ENCODE data around the gene S1PR1.
"Not testable (repeated sequence)": the region's sequence is repeated elsewhere in the genome, so short reads cannot be mapped to it uniquely, and the experiment has no call there.

Gene S1PR1

GRCh38 chr1:101236516-101237228 lies at the start of gene S1PR1:
TSS of gene S1PR1 (plus strand) at chr1:101237019. CDS start at chr1:101238985, 1,966 bp downstream.
- peak; percentile 48 to 62 (median 51) for DNase-seq (ENCODE audit: low read depth in 3 of 3, low spot score in 1 of 3)

GRCh38 chr1:101187297-101187696 lies 49.5 kb upstream of the S1PR1 start:
- DNase-seq (ENCODE audit: low read depth in 3 of 3, low spot score in 1 of 3): no peak

- DNase-seq (ENCODE audit: low read depth in 3 of 3, low spot score in 1 of 3): no peak
Observed at GRCh38 chr1:101188331-101188730, 48.5 kb upstream of the S1PR1 start.

DNA sequence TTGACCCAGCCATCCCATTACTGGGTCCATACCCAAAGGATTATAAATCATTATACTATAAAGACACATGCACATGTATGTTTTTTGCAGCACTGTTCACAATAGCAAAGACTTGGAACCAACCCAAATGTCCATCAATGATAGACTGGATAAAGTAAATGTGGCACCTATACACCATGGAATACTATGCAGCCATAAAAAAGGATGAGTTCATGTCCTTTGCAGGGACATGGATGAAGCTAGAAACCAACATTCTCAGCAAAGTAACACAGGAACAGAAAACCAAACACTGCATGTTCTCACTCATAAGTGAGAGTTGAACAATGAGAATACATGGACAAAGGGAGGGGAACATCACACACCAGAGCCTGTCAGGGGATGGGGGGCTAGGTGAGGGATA lies 47.9 kb upstream of the S1PR1 start:
- DNase-seq (ENCODE audit: low read depth in 3 of 3, low spot score in 1 of 3): not testable (repeated sequence)

GRCh38 chr1:101190441-101190840 lies 46.4 kb upstream of the S1PR1 start:
- DNase-seq (ENCODE audit: low read depth in 3 of 3, low spot score in 1 of 3): no peak

DNA sequence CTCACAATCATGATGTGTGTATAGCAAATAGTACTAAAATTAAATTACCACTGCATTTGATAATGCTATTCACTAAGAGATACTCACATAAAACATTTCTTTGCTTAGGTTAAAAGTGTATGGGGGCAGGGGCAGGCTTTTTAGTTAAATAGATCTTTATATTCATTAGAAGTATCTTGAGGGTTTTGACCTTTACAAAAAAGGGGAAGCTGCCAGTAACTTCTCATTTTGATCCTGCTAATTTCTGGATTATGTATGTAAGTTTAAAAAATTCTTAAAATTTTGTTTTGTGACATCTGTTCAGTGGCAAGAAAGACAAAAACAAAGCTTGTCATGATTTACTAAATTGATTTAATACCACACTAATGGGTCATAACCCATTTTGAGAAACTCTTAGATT lies 45.8 kb upstream of the S1PR1 start:
- no peak for DNase-seq (ENCODE audit: low read depth in 3 of 3, low spot score in 1 of 3)

GRCh38 chr1:101193733-101194169 lies 43.1 kb upstream of the S1PR1 start:
- DNase-seq (ENCODE audit: low read depth in 3 of 3, low spot score in 1 of 3): no peak

GRCh38 chr1:101194746-101195145 lies 42.1 kb upstream of the S1PR1 start:
- DNase-seq (ENCODE audit: low read depth in 3 of 3, low spot score in 1 of 3): no peak

DNA sequence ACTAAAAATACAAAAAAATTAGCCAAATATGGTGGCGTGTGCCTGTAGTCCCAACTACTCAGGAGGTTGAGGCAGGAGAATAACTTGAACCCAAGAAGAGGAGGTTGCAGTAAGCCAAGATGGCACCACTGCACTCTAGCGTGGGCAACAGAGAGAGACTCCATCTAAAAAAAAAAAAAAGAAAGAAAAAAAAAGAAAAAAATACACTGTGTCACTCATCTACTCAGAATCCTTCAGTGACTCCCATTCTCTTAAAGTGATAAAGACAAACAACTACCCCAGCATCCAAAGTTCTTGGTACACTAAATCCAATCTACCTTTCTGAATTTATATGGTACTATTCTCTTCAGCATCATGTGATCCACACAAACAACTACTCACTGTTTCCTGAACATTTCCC lies 40.2 kb upstream of the S1PR1 start:
- DNase-seq (ENCODE audit: low read depth in 3 of 3, low spot score in 1 of 3): no peak

DNA sequence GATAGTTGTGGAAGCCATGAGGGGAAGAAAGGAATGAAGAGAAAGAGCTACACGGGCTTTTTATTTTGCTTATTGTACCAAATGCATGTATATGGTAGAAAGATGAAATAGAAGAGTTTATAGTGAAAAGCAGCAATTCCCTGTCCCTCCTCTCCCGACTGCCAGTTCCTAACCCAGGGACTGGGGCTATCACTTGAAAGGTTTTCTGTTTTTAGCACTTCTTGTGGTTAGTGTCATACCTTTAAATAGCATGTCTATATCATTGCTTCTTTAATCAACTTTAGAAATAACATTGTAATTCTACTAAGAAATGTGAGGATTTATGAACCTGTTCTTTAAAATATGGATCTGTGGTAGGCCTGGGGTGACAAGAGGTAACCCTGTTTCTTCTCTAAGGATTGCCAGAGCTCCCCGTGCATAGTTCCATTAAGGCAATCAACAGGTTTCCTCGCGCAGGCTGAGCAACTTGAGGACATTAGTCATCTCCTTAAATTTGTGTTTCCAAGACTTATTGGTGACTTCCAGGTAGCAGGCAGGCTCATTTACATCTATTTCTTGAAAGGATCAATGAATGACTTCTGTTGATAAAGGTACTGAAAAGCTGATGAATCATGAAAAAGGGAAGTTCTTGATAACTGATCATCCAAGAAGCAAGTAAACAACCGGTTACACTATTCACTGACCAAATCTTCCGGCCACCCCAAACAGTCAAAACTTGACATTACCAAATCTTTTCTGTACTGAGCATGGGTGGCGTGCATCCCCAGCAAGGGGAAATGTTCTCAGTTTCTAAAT lies 37.8 kb upstream of the S1PR1 start:
- no peak for DNase-seq (ENCODE audit: low read depth in 3 of 3, low spot score in 1 of 3)

- DNase-seq (ENCODE audit: low read depth in 3 of 3, low spot score in 1 of 3): no peak
Observed at GRCh38 chr1:101199637-101199982, 37.2 kb upstream of the S1PR1 start.

DNA sequence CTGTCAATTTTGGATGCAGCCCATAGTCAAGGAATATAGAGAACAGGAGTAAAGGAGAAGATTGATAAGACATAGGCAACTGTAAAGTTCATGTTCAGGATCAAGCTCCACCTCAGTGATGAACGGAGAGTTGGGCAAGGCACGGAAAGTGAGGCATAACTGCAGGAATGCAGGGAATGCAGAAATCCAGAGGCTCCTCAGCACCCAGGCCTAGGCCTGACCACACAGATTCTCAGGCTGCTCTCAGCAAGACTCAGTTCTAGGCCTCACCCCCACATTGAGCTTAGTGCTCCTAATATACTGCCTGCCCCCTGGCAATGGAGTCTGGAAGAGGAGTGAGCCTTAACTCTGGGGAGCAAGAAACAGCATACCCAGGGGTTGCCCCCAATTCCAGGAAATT lies 36.3 kb upstream of the S1PR1 start:
- DNase-seq (ENCODE audit: low read depth in 3 of 3, low spot score in 1 of 3): no peak

- no peak for DNase-seq (ENCODE audit: low read depth in 3 of 3, low spot score in 1 of 3)
Observed at GRCh38 chr1:101203820-101204540, 32.8 kb upstream of the S1PR1 start.

DNA sequence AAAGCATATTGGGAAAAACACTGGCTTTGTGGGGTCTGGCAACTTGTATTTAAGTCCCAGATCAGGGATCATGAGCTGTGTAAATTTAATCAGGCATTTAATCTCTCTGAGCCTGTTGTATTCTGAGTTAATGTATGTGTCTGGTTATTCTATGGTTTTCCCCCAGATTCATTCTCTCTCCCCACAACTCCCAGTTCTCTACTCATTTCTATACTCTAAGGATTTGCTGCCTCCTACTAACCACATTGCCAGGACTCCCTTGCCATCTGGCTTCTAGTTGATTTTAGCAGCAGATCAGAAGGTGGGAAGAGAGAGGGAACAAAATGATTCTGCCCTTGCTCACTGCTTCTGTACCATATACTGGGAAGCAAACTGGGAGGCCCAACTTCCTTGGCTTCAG lies 31.4 kb upstream of the S1PR1 start:
- no peak for DNase-seq (ENCODE audit: low read depth in 3 of 3, low spot score in 1 of 3)

DNA sequence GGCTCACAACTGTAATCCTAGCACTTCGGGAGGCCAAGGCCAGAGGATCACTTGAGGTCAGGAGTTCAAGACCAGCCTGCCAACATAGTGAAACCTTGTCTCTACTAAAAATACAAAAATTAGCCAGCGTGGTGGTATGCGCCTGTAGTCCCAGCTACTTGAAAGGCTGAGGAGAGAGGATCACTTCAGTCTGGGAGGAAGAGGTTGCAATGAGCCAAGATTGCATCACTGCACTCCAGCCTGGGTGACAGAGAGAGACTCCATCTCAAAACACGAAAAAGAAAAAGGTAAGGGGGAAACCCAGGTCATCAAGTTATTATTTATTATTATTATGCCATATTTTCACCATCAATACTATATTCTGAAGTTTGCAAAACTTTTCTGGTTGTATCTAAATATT lies 30.7 kb upstream of the S1PR1 start:
- not testable (repeated sequence) for DNase-seq (ENCODE audit: low read depth in 3 of 3, low spot score in 1 of 3)

GRCh38 chr1:101207271-101207670 lies 29.5 kb upstream of the S1PR1 start:
- not testable (repeated sequence) for DNase-seq (ENCODE audit: low read depth in 3 of 3, low spot score in 1 of 3)

- DNase-seq (ENCODE audit: low read depth in 3 of 3, low spot score in 1 of 3): no peak
Observed at GRCh38 chr1:101207891-101208290, 28.9 kb upstream of the S1PR1 start.

GRCh38 chr1:101215363-101216011 lies 21.3 kb upstream of the S1PR1 start:
- DNase-seq (ENCODE audit: low read depth in 3 of 3, low spot score in 1 of 3): no peak

GRCh38 chr1:101216623-101217022 lies 20.2 kb upstream of the S1PR1 start:
- no peak for DNase-seq (ENCODE audit: low read depth in 3 of 3, low spot score in 1 of 3)

DNA sequence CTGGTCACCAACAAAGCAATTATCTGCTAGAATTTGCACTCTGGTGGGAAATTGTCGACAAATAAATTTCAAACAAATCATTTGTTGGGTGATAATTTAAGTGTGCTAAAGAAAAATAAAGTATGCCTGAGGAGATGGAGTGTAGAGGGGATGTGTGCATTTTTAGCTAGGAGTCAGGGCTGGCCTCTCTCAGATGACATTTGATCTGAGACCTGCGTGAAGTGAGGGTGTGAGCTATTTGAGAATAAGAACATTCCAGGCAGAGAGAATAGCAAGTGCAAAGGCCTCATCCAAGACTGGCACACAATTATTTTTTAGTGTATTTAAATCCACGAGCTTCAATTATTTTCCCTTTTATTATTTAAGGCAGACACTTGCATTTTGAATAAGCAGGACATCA lies 19.7 kb upstream of the S1PR1 start:
- DNase-seq (ENCODE audit: low read depth in 3 of 3, low spot score in 1 of 3): no peak

- not testable (repeated sequence) for DNase-seq (ENCODE audit: low read depth in 3 of 3, low spot score in 1 of 3)
Observed at GRCh38 chr1:101218968-101219367, 17.9 kb upstream of the S1PR1 start.
